Heart left ventricle (tissue), 13 donors: Measurements from ENCODE around the gene SEC62.

Source experiments
- POLR2A ChIP-seq, 2 donors: fragments of 450-650 bp; IDR thresholded peaks; one replicate each; pipeline ENCODE4 v1.6.1; 2017; ENCODE audit warnings: antibody characterized with exemption in 2 of 2, mild to moderate bottlenecking in 2 of 2, moderate library complexity in 2 of 2
- TF ChIP-seq, protein P1 (sequence below), 12 donors: fragments of 200-600 bp; sonication (generic) in 4 of 12; IDR thresholded peaks; one replicate each; pipeline versions ENCODE4 v1.5.0 to v1.8.0; 2018 to 2022; ENCODE audit warnings: antibody characterized with exemption in 12 of 12, mild to moderate bottlenecking in 5 of 12
- donor health status: ischemic (EF 13 %, LVEDD 7.1; RV severe dilation, severe dysfunction).
- donor health status: DM: no; HTN: yes; CAD: no.
- donor health status: DM: no; HTN: no; CAD: no.
- donor health status: ischemic (EF 25% LVEDD 6.9; RV normal size, moderate dysfunction).
- donor health status: ischemic (EF 25% LVEDD 5.7; RV mildly dilated, moderate dysfunction).
- donor health status: ischemic (EF 35%, LVEDD 5.7; RV mildly dilated, moderate dysfunction).
- donor health status: nonischemic (EF 11% LVEDD 7.7; RV severe dilation, severe dysfunction).
- donor health status: DM: yes; HTN: yes; CAD: no.
- donor health status: PGD.
- donor health status: ischemic (EF 29% LVEDD 5.4; RV normal size, mild dysfunction).
- donor health status: nonischemic (EF 23%, LVEDD 6.1; RV moderate dilation, normal function).

DNA sequence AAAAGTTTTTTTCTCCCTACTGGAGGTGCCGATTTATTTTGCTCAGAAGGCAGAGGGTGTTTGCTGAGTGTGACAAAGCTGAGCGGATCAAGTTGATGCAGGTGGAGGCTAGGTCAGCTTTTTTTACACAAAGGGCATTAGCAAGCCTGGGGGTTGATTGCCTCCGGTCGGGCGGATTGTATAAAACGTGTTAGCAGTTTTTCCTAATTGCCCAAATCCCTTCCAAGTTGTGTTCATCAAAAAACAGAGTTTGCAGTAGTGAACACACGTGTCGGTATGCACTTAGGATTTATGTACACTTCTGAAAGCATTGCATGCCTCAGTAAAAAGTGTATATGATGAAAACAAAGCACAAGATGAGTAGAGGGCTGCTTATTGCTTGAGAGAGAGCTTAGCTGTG lies 73.8 kb downstream of the SEC62 start:
- no peak for TF ChIP-seq POLR2A (IDR thresholded peaks at IDR 0.05)
- TF ChIP-seq, protein P1, sequence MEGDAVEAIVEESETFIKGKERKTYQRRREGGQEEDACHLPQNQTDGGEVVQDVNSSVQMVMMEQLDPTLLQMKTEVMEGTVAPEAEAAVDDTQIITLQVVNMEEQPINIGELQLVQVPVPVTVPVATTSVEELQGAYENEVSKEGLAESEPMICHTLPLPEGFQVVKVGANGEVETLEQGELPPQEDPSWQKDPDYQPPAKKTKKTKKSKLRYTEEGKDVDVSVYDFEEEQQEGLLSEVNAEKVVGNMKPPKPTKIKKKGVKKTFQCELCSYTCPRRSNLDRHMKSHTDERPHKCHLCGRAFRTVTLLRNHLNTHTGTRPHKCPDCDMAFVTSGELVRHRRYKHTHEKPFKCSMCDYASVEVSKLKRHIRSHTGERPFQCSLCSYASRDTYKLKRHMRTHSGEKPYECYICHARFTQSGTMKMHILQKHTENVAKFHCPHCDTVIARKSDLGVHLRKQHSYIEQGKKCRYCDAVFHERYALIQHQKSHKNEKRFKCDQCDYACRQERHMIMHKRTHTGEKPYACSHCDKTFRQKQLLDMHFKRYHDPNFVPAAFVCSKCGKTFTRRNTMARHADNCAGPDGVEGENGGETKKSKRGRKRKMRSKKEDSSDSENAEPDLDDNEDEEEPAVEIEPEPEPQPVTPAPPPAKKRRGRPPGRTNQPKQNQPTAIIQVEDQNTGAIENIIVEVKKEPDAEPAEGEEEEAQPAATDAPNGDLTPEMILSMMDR (IDR thresholded peaks at IDR 0.05) = no peak
